ENCODE results near the gene NEMF.
A peak's percentile ranks its signal among the peaks of the same experiment; 100 is the strongest.

The NEMF gene

GRCh38 chr14:49870908-49871307, 18.3 kb upstream of the NEMF start:
- DNase-seq (ENCODE audit: low read depth): no peak
- no peak overlapping the region for H3K4me3 ChIP-seq (replicated peaks; ENCODE audit: low read depth, low read length)
- no peak for TF ChIP-seq CTCF (IDR thresholded peaks at IDR 0.05; ENCODE audit: low read length, missing control alignments)

GRCh38 chr14:49868720-49869114, 16.1 kb upstream of the NEMF start:
- DNase-seq (ENCODE audit: low read depth): no peak
- H3K4me3 ChIP-seq (replicated peaks; ENCODE audit: low read depth, low read length): peak overlapping the region; percentile 68
- no peak for TF ChIP-seq CTCF (IDR thresholded peaks at IDR 0.05; ENCODE audit: low read length, missing control alignments)

- DNase-seq (ENCODE audit: low read depth): peak; percentile 94
- no peak for TF ChIP-seq CTCF (IDR thresholded peaks at IDR 0.05; ENCODE audit: low read length, missing control alignments)
- peak overlapping the region; percentile 68 for H3K4me3 ChIP-seq (replicated peaks; ENCODE audit: low read depth, low read length)
Measured at GRCh38 chr14:49867831-49868719, 15.5 kb upstream of the NEMF start.

- peak; percentile 76 for DNase-seq (ENCODE audit: low read depth)
- H3K4me3 ChIP-seq (replicated peaks; ENCODE audit: low read depth, low read length): no peak overlapping the region
- TF ChIP-seq CTCF (IDR thresholded peaks at IDR 0.05; ENCODE audit: low read length, missing control alignments): peak; percentile 95
Measured at GRCh38 chr14:49865431-49865859, 12.9 kb upstream of the NEMF start.

- peak; percentile 18 for DNase-seq (ENCODE audit: low read depth)
- TF ChIP-seq CTCF (IDR thresholded peaks at IDR 0.05; ENCODE audit: low read length, missing control alignments): no peak
Measured at GRCh38 chr14:49863487-49864281, 11.1 kb upstream of the NEMF start.

GRCh38 chr14:49862089-49862673, 9.6 kb upstream of the NEMF start:
- TF ChIP-seq CTCF (IDR thresholded peaks at IDR 0.05; ENCODE audit: low read length, missing control alignments): no peak
- H3K4me3 ChIP-seq (replicated peaks; ENCODE audit: low read depth, low read length): peak overlapping the region; percentile 64
- peak; percentile 94 for DNase-seq (ENCODE audit: low read depth)

More at GRCh38 chr14:49863487-49864281, 11.1 kb upstream of the NEMF start:
- H3K4me3 ChIP-seq (replicated peaks; ENCODE audit: low read depth, low read length): peak overlapping the region; percentile 61

Measured in fibroblast of pulmonary artery (primary cell).